Hematopoietic multipotent progenitor cell treated with erythropoietin and hydrocortisone succinate and interleukin-3 and kit ligand, for 15 days (in vitro differentiated cells): ENCODE measurements around the gene CDK18.

ENCODE experiments used
- DNase-seq: peaks from one replicate; pipeline ENCODE4 v3.0.0-alpha.2; 2015; ENCODE audit warnings: low spot score

CDK18 gene

DNA sequence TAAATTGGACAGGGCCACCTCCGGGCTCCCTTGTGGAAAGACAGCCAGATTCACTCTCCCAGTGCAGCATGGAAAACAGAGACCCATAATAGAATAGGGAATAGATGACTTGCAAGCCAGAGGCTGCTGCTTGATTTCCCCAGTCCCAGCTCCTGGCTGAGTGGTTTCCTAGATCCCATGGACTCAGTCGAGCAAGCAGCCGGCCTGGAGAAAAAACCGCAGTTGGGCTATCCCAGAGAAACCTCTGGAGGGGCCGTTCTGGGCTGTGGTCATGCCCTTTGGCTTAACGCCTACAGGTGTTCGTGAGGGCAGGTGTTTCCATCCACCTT lies 65.7 kb downstream of the CDK18 start:
- DNase-seq: no peak

DNA sequence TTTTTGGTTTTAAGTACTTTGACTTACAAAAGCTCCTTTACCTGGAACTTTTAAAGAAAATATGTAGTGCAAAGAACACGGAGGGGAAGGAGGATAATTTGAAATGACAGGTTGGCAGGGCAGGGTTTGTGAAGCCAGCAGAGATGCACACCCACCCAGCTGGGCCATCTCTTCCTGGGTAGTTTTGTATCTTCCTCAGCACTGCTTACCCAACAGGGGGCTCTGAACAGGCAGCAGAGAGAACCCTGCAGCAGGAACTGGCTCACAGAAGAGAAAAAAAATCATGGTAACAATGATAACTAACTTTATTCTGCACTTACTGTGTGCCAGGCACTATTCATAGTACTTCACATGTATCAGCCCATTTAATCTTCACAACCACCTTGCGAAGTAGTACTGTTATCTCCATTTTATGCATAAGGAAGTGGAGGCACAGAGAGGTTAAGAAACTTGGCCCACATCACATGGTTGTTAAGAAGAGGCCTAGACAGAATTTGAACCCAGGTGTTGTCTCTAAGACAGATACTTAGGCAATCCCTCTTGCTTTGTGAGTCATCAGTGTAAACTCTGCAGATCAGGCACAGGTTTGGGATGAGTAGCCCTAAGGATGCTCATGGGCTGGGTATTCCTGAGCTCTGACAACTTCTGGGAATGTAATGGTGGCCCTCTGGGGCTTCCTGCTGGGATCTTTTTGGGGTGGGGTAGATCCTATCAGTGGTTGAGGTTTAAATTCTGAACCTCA lies 66.5 kb downstream of the CDK18 start:
- no peak for DNase-seq

DNA sequence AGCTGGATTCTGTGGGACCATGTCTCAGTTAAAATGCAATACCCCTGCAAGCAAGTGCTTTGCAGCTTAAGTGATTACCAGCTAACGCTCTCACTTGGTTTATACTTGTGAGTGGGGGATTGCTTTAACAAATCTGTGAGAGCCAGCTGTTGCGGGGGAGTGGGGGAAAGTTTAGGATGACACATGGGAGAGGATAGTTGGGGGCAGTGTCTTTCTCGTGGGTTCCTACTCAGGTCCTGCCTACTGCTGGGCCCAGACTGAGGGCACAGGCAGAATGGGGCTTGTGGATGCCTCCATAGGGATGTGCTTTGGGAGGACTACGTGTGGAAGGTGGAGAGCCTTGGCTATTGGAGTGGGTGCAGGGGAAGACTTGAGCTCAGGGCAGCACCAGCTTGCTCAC lies 67.3 kb downstream of the CDK18 start:
- no peak for DNase-seq

DNA sequence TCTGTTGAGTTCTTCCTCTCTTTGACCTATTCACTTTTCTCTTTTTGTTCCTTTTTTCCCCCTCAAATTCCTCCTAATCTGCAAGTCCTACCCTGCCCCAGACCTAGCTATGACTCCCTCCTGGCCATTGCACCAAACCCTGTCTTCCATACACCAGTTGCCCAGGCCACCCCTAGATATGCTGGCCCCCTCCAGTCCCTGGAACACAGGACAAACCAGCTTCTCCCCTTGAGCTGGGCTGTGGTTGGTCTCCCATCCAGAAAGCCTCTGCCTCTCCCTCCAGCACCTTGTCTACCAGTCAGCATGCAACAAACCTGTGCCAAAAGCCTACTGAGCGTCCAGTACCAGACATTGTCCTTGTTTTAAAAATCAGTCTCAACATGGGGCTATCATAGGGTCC lies 68.0 kb downstream of the CDK18 start:
- DNase-seq: no peak

DNA sequence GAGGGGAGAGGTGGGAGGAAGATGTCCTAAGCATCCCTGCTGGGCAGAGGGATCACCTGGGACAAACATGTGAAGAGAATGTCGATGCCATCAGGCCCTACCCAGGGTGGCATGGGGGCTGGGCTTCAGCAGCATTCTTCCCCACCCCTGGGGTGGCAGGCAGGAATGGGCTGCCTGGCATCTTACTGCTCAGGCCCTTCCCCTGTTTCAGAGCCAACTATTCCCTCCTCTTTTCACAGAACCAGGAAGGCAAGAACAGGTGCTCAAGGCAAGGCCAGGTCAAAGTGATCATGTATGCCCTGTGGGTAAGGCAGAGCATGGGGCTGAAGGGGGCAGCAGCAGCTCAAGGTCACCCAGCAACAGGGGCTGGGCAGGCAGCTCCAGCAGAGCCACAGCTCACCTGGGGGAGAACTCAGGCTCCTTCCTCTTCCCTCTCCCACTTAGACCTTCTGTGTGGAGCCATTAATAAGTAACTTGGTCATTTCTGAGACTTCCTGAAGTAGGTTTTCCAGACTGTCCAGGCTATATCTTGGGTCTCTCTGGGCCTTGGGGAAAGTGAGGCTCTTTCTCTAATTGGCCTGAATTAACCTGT lies 70.9 kb downstream of the CDK18 start:
- DNase-seq: no peak

DNA sequence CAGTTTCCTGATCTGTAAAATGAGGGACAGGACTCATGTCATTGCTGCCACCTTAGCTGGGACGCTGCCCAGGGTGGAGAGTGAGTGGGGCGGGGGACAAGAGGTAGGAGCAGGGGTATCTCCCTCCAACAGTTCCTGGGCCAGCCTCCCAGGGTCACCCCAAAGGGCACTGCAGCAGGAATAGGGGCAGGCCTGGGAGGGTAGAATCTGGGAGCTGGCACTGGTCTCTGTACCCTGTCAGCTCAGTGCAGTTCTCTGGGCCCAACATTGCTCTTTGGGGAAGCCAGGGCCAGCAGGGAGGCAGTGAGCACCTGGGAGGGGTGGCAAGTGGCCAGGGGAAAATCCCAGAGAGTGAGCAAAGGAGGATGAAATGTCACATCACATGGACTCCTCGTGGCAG lies 71.5 kb downstream of the CDK18 start:
- DNase-seq: no peak

DNA sequence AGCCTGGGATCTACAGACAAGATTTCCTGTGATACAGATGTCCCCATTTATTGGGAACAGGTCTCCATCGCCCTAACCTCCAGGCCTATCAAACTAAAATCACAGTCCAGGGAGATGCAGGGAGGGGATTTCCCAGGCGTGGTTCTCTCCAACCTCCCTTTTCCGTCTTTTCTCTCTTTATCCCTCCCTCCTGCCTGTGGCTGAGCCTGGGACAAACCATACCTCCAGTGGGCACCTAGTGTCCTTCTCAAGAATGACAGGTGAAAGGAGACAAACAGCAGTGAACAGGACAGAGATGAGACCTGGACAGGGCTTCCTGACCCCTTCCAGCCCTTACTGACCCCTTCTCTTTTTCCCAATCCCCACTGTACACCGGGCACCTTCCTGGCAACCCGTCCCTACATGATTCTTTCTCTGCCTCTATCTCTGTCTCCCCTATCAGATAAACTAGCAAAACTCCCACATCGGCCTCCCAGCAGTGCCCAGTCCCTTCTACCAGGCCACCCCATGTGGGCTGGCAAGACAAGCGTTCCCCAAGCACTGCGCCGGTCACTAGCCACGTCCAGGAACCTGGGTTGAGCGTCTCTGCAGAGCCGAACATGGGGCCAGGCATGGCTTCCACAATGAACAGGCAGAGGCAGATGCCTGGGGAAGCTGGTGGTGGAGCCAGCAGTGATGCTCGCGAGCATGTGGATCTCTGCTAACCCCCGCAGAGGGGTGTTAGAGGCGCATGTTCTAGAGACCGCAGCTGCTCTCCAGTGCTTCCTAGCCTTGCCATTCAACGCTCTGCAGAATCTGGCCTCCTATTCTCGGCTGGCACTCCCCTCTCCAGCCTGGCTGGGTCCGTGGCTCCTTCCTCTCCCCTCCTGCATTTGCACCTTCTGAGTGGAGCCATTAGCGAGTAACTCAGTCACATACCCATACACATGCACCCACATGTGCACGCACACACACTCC lies 72.6 kb downstream of the CDK18 start:
- DNase-seq: no peak

DNA sequence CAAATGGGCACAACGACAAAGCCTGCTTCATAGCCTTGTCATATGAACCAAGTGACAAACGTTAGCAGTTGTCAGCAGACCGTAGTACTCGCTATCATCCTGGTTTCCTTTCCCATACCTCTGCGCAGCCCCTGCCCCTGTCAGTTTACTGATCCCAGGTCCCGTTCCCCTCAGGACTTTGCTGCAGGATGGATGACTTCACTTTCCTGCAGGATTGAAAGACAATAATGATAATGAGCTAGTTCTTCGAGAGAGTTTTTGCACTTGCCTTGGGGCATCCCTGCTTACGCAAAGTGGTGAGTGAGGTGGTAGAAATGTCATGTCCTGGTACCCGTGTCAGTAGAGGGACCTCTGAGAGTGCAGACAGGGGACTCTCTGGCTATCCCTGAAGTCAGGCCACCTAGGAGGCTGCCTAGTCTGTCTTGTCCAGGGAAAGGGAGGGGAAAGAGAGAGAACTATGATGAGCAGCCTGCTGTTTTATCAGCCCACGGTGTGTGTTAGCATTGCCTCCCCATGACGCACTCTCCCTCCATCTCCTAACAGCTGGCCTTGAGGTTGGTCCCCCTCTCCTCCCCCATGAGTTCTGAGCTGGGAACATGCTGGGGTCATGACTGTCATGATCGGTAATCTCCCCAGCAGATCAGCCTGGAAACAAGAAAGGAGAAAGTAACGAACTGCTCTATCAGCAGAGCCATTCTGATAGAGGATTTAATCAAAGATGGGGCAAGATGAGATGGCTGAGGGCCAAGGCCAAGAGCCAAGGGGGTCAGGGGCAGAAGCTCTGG lies 73.6 kb downstream of the CDK18 start:
- no peak for DNase-seq

DNA sequence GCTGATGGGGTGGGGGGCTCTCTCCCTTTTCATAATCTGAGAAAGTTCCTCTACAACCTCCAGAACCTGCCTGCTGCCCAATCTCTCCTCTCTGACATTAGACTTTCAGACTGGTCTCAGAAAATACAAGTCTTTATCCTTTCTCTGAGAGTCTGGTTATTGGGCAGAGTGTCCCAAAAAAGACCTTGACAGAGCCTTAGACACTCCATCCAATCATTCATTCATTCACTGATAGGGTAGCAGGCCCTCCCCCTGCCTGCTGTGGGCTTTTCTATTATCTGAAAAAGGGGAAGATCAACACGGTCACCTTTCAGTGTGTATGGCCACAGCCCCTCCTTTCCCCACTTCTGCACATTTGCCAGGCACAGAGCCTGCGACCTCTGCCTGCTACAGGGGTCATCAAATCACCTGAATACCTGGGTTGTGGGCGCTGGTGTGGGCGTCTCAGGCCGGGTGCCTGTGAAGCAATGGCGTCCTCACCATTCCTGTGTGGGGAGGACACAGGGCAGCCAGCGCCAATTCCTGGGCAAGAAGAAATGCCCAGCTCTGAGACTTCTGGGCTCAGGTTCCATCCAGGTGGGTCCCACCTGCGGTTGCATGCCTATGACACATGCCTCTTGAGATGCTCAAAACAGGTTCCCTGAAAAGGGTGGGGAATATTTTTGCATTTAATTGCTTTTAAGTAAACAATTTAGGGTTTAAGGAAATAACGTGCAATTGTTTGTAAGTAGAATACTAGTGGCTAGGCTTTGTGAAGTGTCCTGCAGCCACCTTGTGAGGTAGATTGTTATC lies 74.5 kb downstream of the CDK18 start:
- no peak for DNase-seq

DNA sequence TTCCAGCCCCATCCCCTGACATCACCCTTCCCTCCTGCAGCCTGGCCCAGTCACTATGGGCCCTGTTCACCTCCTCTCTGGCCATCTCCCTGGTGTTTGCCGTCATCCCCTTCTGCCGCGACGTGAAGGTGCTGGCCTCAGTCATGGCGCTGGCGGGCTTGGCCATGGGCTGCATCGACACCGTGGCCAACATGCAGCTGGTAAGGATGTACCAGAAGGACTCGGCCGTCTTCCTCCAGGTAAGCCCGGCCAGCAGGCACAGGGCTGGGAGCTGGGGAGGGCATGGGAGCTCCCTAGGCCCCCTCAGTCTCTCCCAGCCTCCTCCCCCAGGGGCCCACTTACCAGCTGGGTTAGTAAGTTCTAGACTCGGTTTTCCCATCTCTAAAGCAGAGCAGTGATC lies 75.2 kb downstream of the CDK18 start:
- DNase-seq: no peak

DNA sequence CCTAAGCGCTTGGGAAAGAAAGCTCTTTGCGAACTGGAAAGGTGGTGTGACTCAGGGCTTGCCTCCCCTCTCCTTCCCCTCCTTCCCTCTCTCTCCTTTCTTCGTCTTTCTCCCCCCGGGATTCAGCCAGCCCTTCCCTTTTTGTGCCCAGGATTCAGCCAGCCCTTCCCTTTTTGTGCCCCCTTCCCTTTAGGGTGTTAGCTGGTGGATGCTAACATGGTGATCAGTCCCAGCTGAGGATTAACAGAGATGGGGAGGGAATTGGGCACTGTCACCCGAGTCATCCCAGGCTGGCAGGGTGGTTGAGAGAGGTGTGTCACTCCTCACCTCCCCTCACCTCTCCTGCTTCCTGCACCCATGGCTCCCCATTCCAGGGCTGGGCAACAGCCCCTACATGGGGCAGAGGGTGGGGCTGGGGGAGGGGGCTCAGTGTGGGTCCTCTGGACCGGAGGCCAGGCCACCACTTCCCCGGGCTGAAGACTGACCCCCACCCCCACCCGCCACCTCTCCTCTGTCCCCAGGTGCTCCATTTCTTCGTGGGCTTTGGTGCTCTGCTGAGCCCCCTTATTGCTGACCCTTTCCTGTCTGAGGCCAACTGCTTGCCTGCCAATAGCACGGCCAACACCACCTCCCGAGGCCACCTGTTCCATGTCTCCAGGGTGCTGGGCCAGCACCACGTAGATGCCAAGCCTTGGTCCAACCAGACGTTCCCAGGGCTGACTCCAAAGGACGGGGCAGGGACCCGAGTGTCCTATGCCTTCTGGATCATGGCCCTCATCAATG lies 75.9 kb downstream of the CDK18 start:
- no peak for DNase-seq

DNA sequence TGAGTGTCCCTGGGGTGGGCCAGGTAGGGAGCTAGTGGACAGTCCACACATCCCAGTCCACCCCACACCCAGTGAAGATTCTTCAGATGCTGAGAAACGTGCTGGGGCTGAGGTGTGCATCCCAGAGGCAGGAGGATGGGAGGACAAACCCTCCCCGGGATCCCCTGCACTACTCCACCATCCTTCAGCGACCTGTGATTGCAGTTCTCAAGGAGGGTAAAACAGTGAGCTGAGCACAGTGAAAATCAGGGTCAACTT lies 76.4 kb downstream of the CDK18 start:
- DNase-seq: no peak

DNA sequence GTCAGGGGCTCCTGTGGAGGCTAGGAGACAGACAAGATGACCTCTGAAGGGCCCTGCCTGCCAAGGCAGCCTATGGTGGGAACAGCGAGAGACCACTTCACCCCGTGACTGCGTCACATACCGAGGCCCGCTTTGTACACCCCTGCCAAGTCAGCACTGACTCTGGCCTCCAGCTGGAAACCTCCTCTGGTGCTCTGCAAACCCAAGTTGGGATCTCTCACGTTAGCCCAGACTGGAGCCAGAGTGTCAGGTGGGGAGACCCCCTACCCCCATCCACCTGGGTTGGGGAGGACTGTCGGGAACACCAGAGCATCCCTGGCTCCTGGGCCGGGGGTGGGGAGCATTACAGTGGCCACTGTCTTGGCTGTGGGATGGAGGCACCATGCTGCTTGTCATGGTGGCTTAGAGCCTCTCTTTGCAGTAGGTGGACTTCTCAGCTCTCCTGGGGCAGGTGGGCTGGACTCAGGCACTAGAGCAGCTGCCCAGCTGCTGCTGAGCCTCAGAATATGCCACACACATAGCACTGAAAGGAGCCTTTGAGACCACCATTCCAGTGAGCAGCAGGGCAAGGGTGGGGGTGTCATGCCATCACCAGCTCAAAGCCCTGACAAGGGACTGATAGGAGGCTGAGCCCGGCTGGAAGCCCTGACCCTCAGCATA lies 77.0 kb downstream of the CDK18 start:
- no peak for DNase-seq

DNA sequence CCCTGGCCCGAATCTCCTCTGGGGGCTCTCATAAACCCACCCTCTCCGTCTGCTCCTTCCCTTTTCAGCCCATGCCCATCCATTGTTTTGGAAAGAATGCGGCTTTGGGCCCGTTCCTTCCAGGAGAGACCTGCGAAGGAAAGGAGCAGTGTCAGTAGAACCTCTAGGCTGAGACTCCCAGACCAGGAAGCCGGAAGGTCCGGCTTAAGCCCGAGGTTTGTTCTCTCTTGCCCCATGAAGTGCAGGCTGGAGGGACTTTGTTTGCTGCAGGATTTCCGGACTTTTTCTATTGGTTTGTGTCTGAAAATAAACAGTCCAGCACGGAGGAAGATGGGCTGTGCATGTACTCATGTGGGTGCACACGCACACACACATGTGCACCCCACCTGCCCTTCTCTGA lies 77.6 kb downstream of the CDK18 start:
- no peak for DNase-seq
